ENCODE measurements around the gene NCBP3.

The NCBP3 gene

DNA sequence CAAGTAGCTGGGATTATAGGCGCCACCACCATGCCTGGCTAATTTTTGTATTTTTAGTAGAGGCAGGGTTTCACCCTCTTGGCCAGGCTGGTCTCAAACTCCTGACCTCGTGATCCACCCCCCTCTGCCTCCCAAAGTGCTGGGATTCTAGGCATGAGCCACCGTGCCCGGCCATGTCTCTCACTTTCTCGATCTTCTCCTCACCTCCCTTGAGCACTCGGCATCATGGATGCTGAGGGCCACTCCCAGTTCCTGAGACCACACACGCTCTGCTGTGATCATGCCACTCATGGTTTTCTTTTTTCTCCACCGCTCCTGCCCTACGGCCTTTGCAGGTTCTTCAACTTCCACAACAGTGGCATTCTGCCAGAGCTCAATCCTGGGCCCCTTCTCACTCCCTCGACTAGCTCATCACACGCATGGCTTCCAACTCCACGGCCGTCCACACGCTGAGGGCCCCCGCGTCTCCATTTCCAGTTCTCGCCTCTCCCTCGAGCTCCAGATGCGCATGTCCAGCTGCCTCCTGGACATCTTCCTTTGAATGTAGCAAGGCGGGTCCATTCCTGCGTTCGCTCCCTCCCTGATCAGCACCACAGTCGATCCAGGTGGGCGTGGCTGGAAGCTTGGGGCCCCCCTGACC, 5.5 kb upstream of the NCBP3 start:
- ATAC-seq (ENCODE audit: insufficient read depth, low read depth) (no peak), DNase-seq (no peak)

DNA sequence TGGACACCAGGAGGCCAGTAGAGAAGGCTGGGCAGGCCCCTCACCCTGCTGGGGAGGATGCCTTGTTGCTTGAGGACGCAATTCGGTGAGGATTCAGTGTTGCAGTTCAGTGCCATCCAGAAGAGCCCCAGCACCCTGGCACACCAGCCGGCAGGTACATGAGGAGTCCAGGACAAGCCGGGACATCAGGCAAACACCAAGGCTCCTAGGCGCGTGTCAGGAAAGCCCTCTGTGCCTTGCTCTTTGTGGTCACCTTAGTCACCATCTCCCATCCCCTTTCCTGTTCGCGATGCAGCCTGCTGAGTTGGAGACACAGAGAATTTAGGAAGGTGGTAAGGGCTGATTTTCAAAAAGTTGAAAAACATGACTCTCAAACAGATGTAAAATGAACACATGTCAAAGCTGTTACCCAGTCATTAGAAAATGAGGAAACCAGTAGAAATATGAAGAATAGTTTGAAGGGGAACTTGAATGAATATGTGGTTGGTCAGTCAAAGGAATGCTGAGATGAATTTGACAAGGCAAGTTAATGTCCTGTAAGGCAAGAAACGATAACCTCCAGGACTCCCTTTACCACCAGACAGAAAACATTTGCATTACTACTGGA, 2.3 kb upstream of the NCBP3 start:
- Histone ChIP-seq H3K27me3 (ENCODE audit: insufficient read depth, low read length, poor library complexity) (no peaks in the 10 kb centered on the region), H2AFZ (ENCODE audit: low read depth, low read length) (no peak overlapping the region), H3K9ac (ENCODE audit: low read depth, low read length) (no peak overlapping the region), H3K36me3 (ENCODE audit: insufficient read depth, low read length) (peaks cover 17% of the 10 kb centered on the region), H3K27ac (ENCODE audit: low read length) (no peak overlapping the region), H3K79me2 (ENCODE audit: insufficient read depth, low read length) (peaks cover 27% of the 10 kb centered on the region), H3K4me1 (ENCODE audit: insufficient read depth, low read length) (peaks cover 27% of the 10 kb centered on the region), H3K4me2 (ENCODE audit: insufficient read depth, low read length) (no peak overlapping the region), H4K20me1 (ENCODE audit: insufficient read depth, low read length) (peaks cover 13% of the 10 kb centered on the region; the same call in 1 of the 2 replicates), H3K4me3 (ENCODE audit: low read depth in 1 of 2, low read length in 2 of 2) (no peak overlapping the region), H3K9me3 (ENCODE audit: insufficient read depth, low read length, severe bottlenecking) (no peaks in the 10 kb centered on the region)
- DNase-seq: no peak
- ATAC-seq (ENCODE audit: insufficient read depth, low read depth): no peak
- no peak for TF ChIP-seq EZH2 (IDR thresholded peaks at IDR 0.05; ENCODE audit: borderline replicate concordance, low read depth, low read length, severe bottlenecking)
- no peak for TF ChIP-seq CTCF (IDR thresholded peaks at IDR 0.05; ENCODE audit: borderline replicate concordance, extremely low read depth, low read length, poor library complexity, severe bottlenecking)

More for the DNA sequence above, 5.5 kb upstream of the NCBP3 start:
- H3K4me1 ChIP-seq (ENCODE audit: insufficient read depth, low read length): peaks cover 2% of the 10 kb centered on the region
- H3K9me3 ChIP-seq (ENCODE audit: insufficient read depth, low read length, severe bottlenecking): no peaks in the 10 kb centered on the region
- no peak overlapping the region for H3K4me2 ChIP-seq (ENCODE audit: insufficient read depth, low read length)
- H4K20me1 ChIP-seq (ENCODE audit: insufficient read depth, low read length): no peaks in the 10 kb centered on the region
- no peaks in the 10 kb centered on the region for H3K79me2 ChIP-seq (ENCODE audit: insufficient read depth, low read length)
- no peak overlapping the region for H3K27ac ChIP-seq (ENCODE audit: low read length)
- H3K9ac ChIP-seq (ENCODE audit: low read depth, low read length): no peak overlapping the region
- H3K27me3 ChIP-seq (ENCODE audit: insufficient read depth, low read length, poor library complexity): no peaks in the 10 kb centered on the region
- TF ChIP-seq CTCF (IDR thresholded peaks at IDR 0.05; ENCODE audit: borderline replicate concordance, extremely low read depth, low read length, poor library complexity, severe bottlenecking) (no peak), EZH2 (IDR thresholded peaks at IDR 0.05; ENCODE audit: borderline replicate concordance, low read depth, low read length, severe bottlenecking) (no peak)
- no peak overlapping the region for H3K4me3 ChIP-seq (ENCODE audit: low read depth in 1 of 2, low read length in 2 of 2)
- H3K36me3 ChIP-seq (ENCODE audit: insufficient read depth, low read length): no peaks in the 10 kb centered on the region
- no peak overlapping the region for H2AFZ ChIP-seq (ENCODE audit: low read depth, low read length)

- no peak overlapping the region for H3K4me2 ChIP-seq (ENCODE audit: insufficient read depth, low read length)
- H2AFZ ChIP-seq (ENCODE audit: low read depth, low read length): no peak overlapping the region
- DNase-seq (no peak), ATAC-seq (ENCODE audit: insufficient read depth, low read depth) (no peak)
- TF ChIP-seq EZH2 (IDR thresholded peaks at IDR 0.05; ENCODE audit: borderline replicate concordance, low read depth, low read length, severe bottlenecking): no peak
- TF ChIP-seq CTCF (IDR thresholded peaks at IDR 0.05; ENCODE audit: borderline replicate concordance, extremely low read depth, low read length, poor library complexity, severe bottlenecking): no peak
- H4K20me1 ChIP-seq (ENCODE audit: insufficient read depth, low read length): peaks cover 17% of the 10 kb centered on the region; the same call in 1 of the 2 replicates
- no peak overlapping the region for H3K9ac ChIP-seq (ENCODE audit: low read depth, low read length)
- H3K9me3 ChIP-seq (ENCODE audit: insufficient read depth, low read length, severe bottlenecking): no peaks in the 10 kb centered on the region
- peaks cover 28% of the 10 kb centered on the region for H3K36me3 ChIP-seq (ENCODE audit: insufficient read depth, low read length)
- H3K4me3 ChIP-seq (ENCODE audit: low read depth in 1 of 2, low read length in 2 of 2): no peak overlapping the region
- no peak overlapping the region for H3K27ac ChIP-seq (ENCODE audit: low read length)
- no peaks in the 10 kb centered on the region for H3K27me3 ChIP-seq (ENCODE audit: insufficient read depth, low read length, poor library complexity)
- peaks cover 38% of the 10 kb centered on the region for H3K79me2 ChIP-seq (ENCODE audit: insufficient read depth, low read length)
- H3K4me1 ChIP-seq (ENCODE audit: insufficient read depth, low read length): peaks cover 35% of the 10 kb centered on the region
These were observed 1.2 kb upstream of the NCBP3 start for GRCh38 chr17:3847165-3847670.

All from DND-41 (cell line).